ENCODE data around the gene H3-3A.

Gene H3-3A

GRCh38 chr1:226098870-226099835 is 36.6 kb downstream of the H3-3A start:
- no peaks in the 10 kb centered on the region for H3K36me3 ChIP-seq (ENCODE audit: control insufficient read depth in 2 of 2, insufficient read depth in 2 of 2, low read length in 2 of 2)
- H3K27ac ChIP-seq (ENCODE audit: low read length): no peak overlapping the region
- H3K9ac ChIP-seq (ENCODE audit: low read length in 2 of 2): no peak overlapping the region
- no peak overlapping the region for H3K4me3 ChIP-seq (ENCODE audit: low read length in 2 of 2)
- peaks cover 0 to 2% of the 10 kb centered on the region in 2 donors for H3K27me3 ChIP-seq (ENCODE audit: control insufficient read depth in 1 of 2, insufficient read depth in 2 of 2, low read length in 2 of 2)
- H3K9me3 ChIP-seq (ENCODE audit: control insufficient read depth in 2 of 2, low read length in 2 of 2): no peaks in the 10 kb centered on the region
- H3K4me1 ChIP-seq (ENCODE audit: control insufficient read depth, insufficient read depth, low read length): peaks cover 6% of the 10 kb centered on the region

- no peaks in the 10 kb centered on the region for H3K9me3 ChIP-seq (ENCODE audit: control insufficient read depth in 2 of 2, low read length in 2 of 2)
- H3K27ac ChIP-seq (ENCODE audit: low read length): no peak overlapping the region
- peak overlapping the region; percentile 77 to 82 for H3K4me3 ChIP-seq (ENCODE audit: low read length in 2 of 2)
- no peaks in the 10 kb centered on the region for H3K27me3 ChIP-seq (ENCODE audit: control insufficient read depth in 1 of 2, insufficient read depth in 2 of 2, low read length in 2 of 2)
- peaks cover 6% of the 10 kb centered on the region for H3K4me1 ChIP-seq (ENCODE audit: control insufficient read depth, insufficient read depth, low read length)
- no peaks in the 10 kb centered on the region for H3K36me3 ChIP-seq (ENCODE audit: control insufficient read depth in 2 of 2, insufficient read depth in 2 of 2, low read length in 2 of 2)
- H3K9ac ChIP-seq (ENCODE audit: low read length in 2 of 2): peak overlapping the region; percentile 13 to 31
Observed at GRCh38 chr1:226100436-226101391, 38.2 kb downstream of the H3-3A start.

- Histone ChIP-seq H3K27me3 (ENCODE audit: control insufficient read depth in 1 of 2, insufficient read depth in 2 of 2, low read length in 2 of 2) (no peaks in the 10 kb centered on the region), H3K9me3 (ENCODE audit: control insufficient read depth in 2 of 2, low read length in 2 of 2) (no peaks in the 10 kb centered on the region), H3K4me3 (ENCODE audit: low read length in 2 of 2) (no peak overlapping the region), H3K36me3 (ENCODE audit: control insufficient read depth in 2 of 2, insufficient read depth in 2 of 2, low read length in 2 of 2) (no peaks in the 10 kb centered on the region), H3K4me1 (ENCODE audit: control insufficient read depth, insufficient read depth, low read length) (peaks cover 16% of the 10 kb centered on the region), H3K9ac (ENCODE audit: low read length in 2 of 2) (no peak overlapping the region), H3K27ac (ENCODE audit: low read length) (no peak overlapping the region)
Observed at GRCh38 chr1:226104671-226105121, 42.2 kb downstream of the H3-3A start.

GRCh38 chr1:226107471-226108460 is 45.2 kb downstream of the H3-3A start:
- peaks cover 33% of the 10 kb centered on the region for H3K4me1 ChIP-seq (ENCODE audit: control insufficient read depth, insufficient read depth, low read length)
- no peak overlapping the region for H3K27ac ChIP-seq (ENCODE audit: low read length)
- no peaks in the 10 kb centered on the region for H3K36me3 ChIP-seq (ENCODE audit: control insufficient read depth in 2 of 2, insufficient read depth in 2 of 2, low read length in 2 of 2)
- H3K4me3 ChIP-seq (ENCODE audit: low read length in 2 of 2): no peak overlapping the region
- no peaks in the 10 kb centered on the region for H3K9me3 ChIP-seq (ENCODE audit: control insufficient read depth in 2 of 2, low read length in 2 of 2)
- H3K27me3 ChIP-seq (ENCODE audit: control insufficient read depth in 1 of 2, insufficient read depth in 2 of 2, low read length in 2 of 2): no peaks in the 10 kb centered on the region
- H3K9ac ChIP-seq (ENCODE audit: low read length in 2 of 2): peak overlapping the region in 1 of 2 donors; percentile 13

- H3K9ac ChIP-seq (ENCODE audit: low read length in 2 of 2): peak overlapping the region; percentile 80 to 93
- H3K4me1 ChIP-seq (ENCODE audit: control insufficient read depth, insufficient read depth, low read length): peaks cover 33% of the 10 kb centered on the region
- H3K9me3 ChIP-seq (ENCODE audit: control insufficient read depth in 2 of 2, low read length in 2 of 2): no peaks in the 10 kb centered on the region
- H3K27me3 ChIP-seq (ENCODE audit: control insufficient read depth in 1 of 2, insufficient read depth in 2 of 2, low read length in 2 of 2): no peaks in the 10 kb centered on the region
- peak overlapping the region; percentile 95 for H3K27ac ChIP-seq (ENCODE audit: low read length)
- H3K4me3 ChIP-seq (ENCODE audit: low read length in 2 of 2): peak overlapping the region; percentile 80 to 82
- H3K36me3 ChIP-seq (ENCODE audit: control insufficient read depth in 2 of 2, insufficient read depth in 2 of 2, low read length in 2 of 2): no peaks in the 10 kb centered on the region
Observed at GRCh38 chr1:226108935-226109828, 46.7 kb downstream of the H3-3A start.

- H3K27ac ChIP-seq (ENCODE audit: low read length): peak overlapping the region; percentile 95
- no peaks in the 10 kb centered on the region for H3K27me3 ChIP-seq (ENCODE audit: control insufficient read depth in 1 of 2, insufficient read depth in 2 of 2, low read length in 2 of 2)
- no peaks in the 10 kb centered on the region for H3K36me3 ChIP-seq (ENCODE audit: control insufficient read depth in 2 of 2, insufficient read depth in 2 of 2, low read length in 2 of 2)
- peaks cover 33% of the 10 kb centered on the region for H3K4me1 ChIP-seq (ENCODE audit: control insufficient read depth, insufficient read depth, low read length)
- H3K9me3 ChIP-seq (ENCODE audit: control insufficient read depth in 2 of 2, low read length in 2 of 2): no peaks in the 10 kb centered on the region
- peak overlapping the region; percentile 80 to 82 for H3K4me3 ChIP-seq (ENCODE audit: low read length in 2 of 2)
- peak overlapping the region; percentile 80 to 93 for H3K9ac ChIP-seq (ENCODE audit: low read length in 2 of 2)
Observed at GRCh38 chr1:226109829-226110248, 47.3 kb downstream of the H3-3A start.

GRCh38 chr1:226110249-226111097 is 48.0 kb downstream of the H3-3A start:
- Histone ChIP-seq H3K9ac (ENCODE audit: low read length in 2 of 2) (peak overlapping the region; percentile 71 to 75), H3K27me3 (ENCODE audit: control insufficient read depth in 1 of 2, insufficient read depth in 2 of 2, low read length in 2 of 2) (no peaks in the 10 kb centered on the region), H3K27ac (ENCODE audit: low read length) (peak overlapping the region; percentile 89), H3K36me3 (ENCODE audit: control insufficient read depth in 2 of 2, insufficient read depth in 2 of 2, low read length in 2 of 2) (no peaks in the 10 kb centered on the region), H3K4me3 (ENCODE audit: low read length in 2 of 2) (peak overlapping the region; percentile 60 to 80), H3K4me1 (ENCODE audit: control insufficient read depth, insufficient read depth, low read length) (peaks cover 33% of the 10 kb centered on the region), H3K9me3 (ENCODE audit: control insufficient read depth in 2 of 2, low read length in 2 of 2) (no peaks in the 10 kb centered on the region)

- peaks cover 33% of the 10 kb centered on the region for H3K4me1 ChIP-seq (ENCODE audit: control insufficient read depth, insufficient read depth, low read length)
- no peaks in the 10 kb centered on the region for H3K36me3 ChIP-seq (ENCODE audit: control insufficient read depth in 2 of 2, insufficient read depth in 2 of 2, low read length in 2 of 2)
- peak overlapping the region; percentile 60 to 80 for H3K4me3 ChIP-seq (ENCODE audit: low read length in 2 of 2)
- no peaks in the 10 kb centered on the region for H3K9me3 ChIP-seq (ENCODE audit: control insufficient read depth in 2 of 2, low read length in 2 of 2)
- peak overlapping the region; percentile 89 for H3K27ac ChIP-seq (ENCODE audit: low read length)
- H3K27me3 ChIP-seq (ENCODE audit: control insufficient read depth in 1 of 2, insufficient read depth in 2 of 2, low read length in 2 of 2): no peaks in the 10 kb centered on the region
- peak overlapping the region; percentile 71 to 75 for H3K9ac ChIP-seq (ENCODE audit: low read length in 2 of 2)
Observed at GRCh38 chr1:226111098-226111882, 48.8 kb downstream of the H3-3A start.

Data from stomach smooth muscle (tissue), 2 donors.